Esophagus muscularis mucosa (tissue), 4 donors: Measurements from ENCODE around the gene MSRB3. TPM values are rescaled to one million over a fixed set of nuclear protein-coding genes. Genes with fewer than 3 reads are reported as not detected.

ENCODE experiments used
- DNase-seq: peaks from one replicate; pipeline ENCODE4 v3.0.0-alpha.2; 2017; ENCODE audit errors: extremely low spot score
- H3K27ac ChIP-seq, 4 donors: fragments of 200-600 bp; sonication (generic); replicated peaks in 1 of 4; 1 replicate in 3 of 4; 2 replicates in 1 of 4; pipeline ENCODE4 v1.5.1; 2016 to 2019; ENCODE audit warnings: mild to moderate bottlenecking in 1 of 4
- H3K27me3 ChIP-seq, 4 donors: fragments of 200-600 bp; sonication (generic); one replicate each; pipeline versions ENCODE4 v1.5.1 to v1.6.0; 2016 to 2019
- H3K36me3 ChIP-seq, 4 donors: fragments of 200-600 bp; sonication (generic); one replicate each; pipeline ENCODE4 v1.5.1; 2016 to 2019
- H3K4me1 ChIP-seq, 4 donors: fragments of 200-600 bp; sonication (generic); one replicate each; pipeline ENCODE4 v1.5.1; 2016 to 2019
- H3K4me3 ChIP-seq, 4 donors: fragments of 200-600 bp; sonication (generic); 1 replicate in 2 of 4; 2 replicates in 2 of 4; pipeline ENCODE4 v1.5.1; 2016 to 2019; ENCODE audit warnings: mild to moderate bottlenecking in 4 of 4, moderate library complexity in 1 of 4
- H3K9me3 ChIP-seq, 4 donors: fragments of 200-600 bp; sonication (generic); 1 replicate in 3 of 4; 2 replicates in 1 of 4; pipeline ENCODE4 v1.5.1; 2016 to 2019
- CTCF ChIP-seq, 3 experiments: fragments of 200-600 bp in 2 of 3; fragments of 450-650 bp in 1 of 3; sonication (generic) in 2 of 3; IDR thresholded peaks; one replicate each; pipeline ENCODE4 v1.5.1; 2017 to 2019; ENCODE audit warnings: antibody characterized with exemption in 3 of 3, mild to moderate bottlenecking in 2 of 3, moderate library complexity in 1 of 3
- EP300 ChIP-seq: sonication (generic); formaldehyde crosslinking; IDR thresholded peaks from one replicate; pipeline ENCODE4 v1.6.1; 2017; ENCODE audit warnings: antibody characterized with exemption
- POLR2A ChIP-seq: fragments of 450-650 bp; IDR thresholded peaks from one replicate; pipeline ENCODE4 v1.6.1; 2017; ENCODE audit warnings: antibody characterized with exemption, moderate library complexity, mild to moderate bottlenecking, low read depth
- POLR2AphosphoS5 ChIP-seq, 2 donors: sonication (generic); formaldehyde crosslinking; IDR thresholded peaks; one replicate each; pipeline ENCODE4 v1.6.1; 2017; ENCODE audit warnings: antibody characterized with exemption in 2 of 2
- WGBS: methylation state at CpG from one replicate; pipeline ENCODE4 v1.1.5; 2018; 5-methylcytosine and 5-hydroxymethylcytosine counted together
- intact Hi-C: fragments of 100-400 bp; cut with DNase I; formaldehyde crosslinking; loops from one replicate; pipeline ENCODE4 v1.15.1; 2023
- total RNA-seq, 4 donors: library from RNA; depleted of rRNA; stranded (reverse); fragments of >200 nt; gene quantifications; one replicate each; pipeline versions ENCODE4 v1.1.0 to v1.2.1, GENCODE V29; 2016

MSRB3 gene
- 100 to 1,000 TPM; 213 to 325 (median 288) TPM for total RNA-seq

DNA sequence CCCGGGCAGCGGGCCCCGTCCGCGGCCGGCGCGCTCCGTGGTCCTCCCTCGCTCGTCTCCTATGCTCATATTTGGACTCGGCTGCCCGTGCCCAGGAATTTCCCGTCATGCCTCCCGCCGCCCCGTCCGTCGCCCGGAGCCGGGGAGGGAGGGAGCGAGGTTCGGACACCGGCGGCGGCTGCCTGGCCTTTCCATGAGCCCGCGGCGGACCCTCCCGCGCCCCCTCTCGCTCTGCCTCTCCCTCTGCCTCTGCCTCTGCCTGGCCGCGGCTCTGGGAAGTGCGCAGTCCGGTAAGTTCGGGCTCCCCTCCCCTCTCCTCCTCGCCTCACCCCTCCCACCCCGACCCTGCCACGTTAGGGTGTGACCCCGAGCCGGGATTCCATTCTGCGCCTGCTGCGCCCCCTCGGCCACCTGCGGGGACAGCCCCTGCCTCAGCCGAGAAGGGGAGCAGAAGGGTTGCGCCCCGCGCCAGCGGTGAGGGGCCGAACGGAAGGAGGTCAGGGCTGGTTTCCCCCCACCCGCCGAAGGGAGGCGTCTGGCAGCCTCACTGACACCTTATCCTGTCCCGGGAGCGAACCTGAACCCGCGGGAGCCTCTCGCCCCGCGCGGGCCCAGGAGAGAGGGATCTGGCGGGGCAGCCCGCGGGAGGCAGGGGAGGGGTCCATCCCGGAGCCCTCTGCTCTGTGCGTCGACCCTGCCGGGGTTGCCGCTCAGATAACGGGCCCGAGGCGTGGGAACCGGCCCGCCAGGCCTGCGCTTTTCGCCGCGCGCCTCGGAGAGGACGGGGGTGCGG, at the start of gene MSRB3:
MSRB3 (plus strand) TSS at position 108 of the 793 bp plus-strand sequence. CDS start 29,897 bp downstream, outside the sequence.
- no peaks in the 10 kb centered on the region for H3K9me3 ChIP-seq

GRCh38 chr12:65229441-65229840, 49.0 kb upstream of the MSRB3 start:
- H3K4me1 ChIP-seq = peaks cover 0 to 7% (median 2%) of the 10 kb centered on the region in 4 donors
- no peak overlapping the region for H3K27ac ChIP-seq
- H3K36me3 ChIP-seq = peaks cover 0 to 23% (median 0%) of the 10 kb centered on the region in 4 donors
- DNase-seq = no peak
- 87% methylated on average over 1 of the region's 1 CpG for WGBS
- intact Hi-C loops = no loop called here
- peaks cover 0 to 21% (median 14%) of the 10 kb centered on the region in 4 donors for H3K9me3 ChIP-seq
- TF ChIP-seq CTCF (IDR thresholded peaks at IDR 0.05) (no peak), POLR2A (no peak), EP300 (no peak), POLR2AphosphoS5 (IDR thresholded peaks at IDR 0.05) (no peak)
- no peaks in the 10 kb centered on the region for H3K27me3 ChIP-seq
- H3K4me3 ChIP-seq = no peak overlapping the region

More for the DNA sequence above, at the start of gene MSRB3:
- DNase-seq = no peak
- Histone ChIP-seq H3K36me3 (peaks cover 0 to 6% (median 2%) of the 10 kb centered on the region in 4 donors), H3K4me3 (peak within 1 kb of the TSS; percentile 77 to 99 (median 97)), H3K27me3 (no peaks in the 10 kb centered on the region), H3K27ac (peak within 1 kb of the TSS; percentile 94 to 99 (median 98)), H3K4me1 (peaks cover 31 to 49% (median 46%) of the 10 kb centered on the region in 4 donors)
- 0% methylated on average over 8 of the region's 85 CpGs for WGBS
- no peak for TF ChIP-seq EP300
- no peak for TF ChIP-seq CTCF (IDR thresholded peaks at IDR 0.05)
- TF ChIP-seq POLR2A = peak; percentile 37
- peak; percentile 94 for TF ChIP-seq POLR2AphosphoS5 (IDR thresholded peaks at IDR 0.05)
- intact Hi-C loops = no loop called here

- H3K9me3 ChIP-seq = peaks cover 0 to 16% (median 12%) of the 10 kb centered on the region in 4 donors
- H3K36me3 ChIP-seq = peaks cover 0 to 16% (median 0%) of the 10 kb centered on the region in 4 donors
- TF ChIP-seq CTCF (IDR thresholded peaks at IDR 0.05) (peak; percentile 31 to 53 (median 53)), POLR2A (no peak)
- H3K4me3 ChIP-seq = no peak overlapping the region
- intact Hi-C loops = loop anchor here (5.0 kb wide), 1 partner anchor 340 kb away; no protein-coding TSS in a partner anchor
- no peak overlapping the region for H3K27ac ChIP-seq
- H3K27me3 ChIP-seq = no peaks in the 10 kb centered on the region
- H3K4me1 ChIP-seq = peaks cover 0 to 7% (median 2%) of the 10 kb centered on the region in 4 donors
- no peak for DNase-seq
- 11% methylated on average over 3 of the region's 3 CpGs for WGBS
These were observed 45.9 kb upstream of the MSRB3 start for GRCh38 chr12:65232476-65233077.

GRCh38 chr12:65237153-65237552, 41.3 kb upstream of the MSRB3 start:
- 98% methylated on average over 1 of the region's 1 CpG for WGBS
- TF ChIP-seq EP300 = no peak
- TF ChIP-seq POLR2AphosphoS5 (IDR thresholded peaks at IDR 0.05) = no peak
- no peak for TF ChIP-seq CTCF (IDR thresholded peaks at IDR 0.05)
- TF ChIP-seq POLR2A = no peak
- Histone ChIP-seq H3K27ac (no peak overlapping the region), H3K4me3 (no peak overlapping the region), H3K9me3 (no peaks in the 10 kb centered on the region), H3K4me1 (peaks cover 0 to 6% (median under 1%) of the 10 kb centered on the region in 4 donors), H3K36me3 (peaks cover 0 to 24% (median 10%) of the 10 kb centered on the region in 4 donors), H3K27me3 (no peaks in the 10 kb centered on the region)
- DNase-seq = no peak
- intact Hi-C loops = no loop called here
